ENCODE results near the gene CAMK1D.

- no peak for TF ChIP-seq CTCF (IDR thresholded peaks at IDR 0.05; ENCODE audit: borderline replicate concordance, extremely low read depth, low read length, poor library complexity, severe bottlenecking)
- TF ChIP-seq EZH2 (IDR thresholded peaks at IDR 0.05; ENCODE audit: borderline replicate concordance, low read depth, low read length, severe bottlenecking) = no peak
These were observed 449.8 kb downstream of the CAMK1D start for GRCh38 chr10:12799144-12799543.

Data from DND-41 (cell line).